ENCODE data around the gene CHTF18.

GRCh38 chr16:807347-808084, 19.1 kb downstream of the CHTF18 start:
- TF ChIP-seq CTCF (IDR thresholded peaks at IDR 0.05) (no peak), POLR2A (IDR thresholded peaks at IDR 0.05) (peak; percentile 47 to 76 (median 63))

Data from body of pancreas (tissue), 4 donors.